Activated naive CD8-positive, alpha-beta T cell treated with anti-CD3 and anti-CD28 coated beads, Interleukin-2, amount 50 U/mL, for 16 hours (primary cell): ENCODE results near the gene CHST2.
A peak's percentile ranks its signal among the peaks of the same experiment; 100 is the strongest.

Source experiments
- DNase-seq: peaks from one replicate; pipeline ENCODE4 v3.0.0-alpha.2; 2020; ENCODE audit warnings: low read depth, low spot score

CHST2 gene

DNA sequence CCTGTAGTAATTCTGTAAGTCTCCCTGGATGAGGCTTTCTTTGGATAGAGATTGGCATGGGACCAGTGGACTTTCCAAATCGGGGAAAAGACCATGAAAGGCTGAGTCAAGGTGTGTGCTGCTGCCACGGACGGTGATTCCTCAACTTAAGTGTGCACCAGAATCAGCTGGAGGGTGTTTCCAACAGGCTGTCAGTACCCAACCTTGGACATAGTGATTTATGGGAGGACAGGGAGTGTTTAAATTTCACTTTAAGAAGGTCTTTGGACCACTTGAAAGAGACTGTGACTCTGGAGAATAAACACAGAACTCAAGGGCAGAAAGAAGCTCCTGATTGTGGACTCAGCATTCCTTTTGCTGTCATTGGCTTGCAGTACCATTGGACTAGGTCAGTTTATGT is 20.4 kb upstream of the CHST2 start:
- DNase-seq = no peak

DNA sequence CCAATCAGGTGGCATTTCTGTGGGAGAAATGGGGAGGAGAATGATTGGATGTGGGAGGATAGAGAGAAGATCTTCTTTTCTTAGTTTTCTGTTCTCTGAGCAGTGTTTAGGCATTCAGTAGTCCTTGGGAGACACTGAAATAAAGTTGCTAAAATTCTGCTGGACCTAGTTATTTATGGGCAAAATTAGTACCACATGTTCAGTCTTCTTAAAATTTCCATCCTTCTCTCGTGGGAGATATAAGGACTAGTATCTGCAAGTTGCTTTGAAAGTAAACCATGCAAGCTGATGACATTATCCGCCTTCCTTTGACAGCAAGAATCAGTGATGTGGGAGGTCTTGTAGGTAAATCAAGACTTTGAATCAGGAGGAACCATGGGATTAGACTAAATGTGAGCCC is 19.9 kb upstream of the CHST2 start:
- DNase-seq = no peak

DNA sequence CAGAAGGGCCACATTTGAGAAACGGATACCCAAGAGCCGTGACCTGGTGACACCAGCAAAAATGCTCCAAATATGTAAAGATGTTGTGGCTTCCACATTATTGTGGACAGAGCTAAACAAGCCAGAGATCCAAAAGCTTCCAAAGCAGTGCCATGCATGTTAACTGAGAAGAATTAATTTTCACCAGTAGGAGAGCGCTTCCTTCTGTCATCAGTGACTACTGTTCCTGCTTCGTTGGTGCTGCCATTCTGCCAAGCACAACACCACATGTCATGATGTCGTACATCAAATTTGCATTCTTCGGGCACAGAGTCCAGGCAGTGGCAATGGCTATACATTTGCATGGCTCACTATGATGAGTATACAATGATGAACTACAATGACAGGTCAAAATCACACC is 19.1 kb upstream of the CHST2 start:
- no peak for DNase-seq

DNA sequence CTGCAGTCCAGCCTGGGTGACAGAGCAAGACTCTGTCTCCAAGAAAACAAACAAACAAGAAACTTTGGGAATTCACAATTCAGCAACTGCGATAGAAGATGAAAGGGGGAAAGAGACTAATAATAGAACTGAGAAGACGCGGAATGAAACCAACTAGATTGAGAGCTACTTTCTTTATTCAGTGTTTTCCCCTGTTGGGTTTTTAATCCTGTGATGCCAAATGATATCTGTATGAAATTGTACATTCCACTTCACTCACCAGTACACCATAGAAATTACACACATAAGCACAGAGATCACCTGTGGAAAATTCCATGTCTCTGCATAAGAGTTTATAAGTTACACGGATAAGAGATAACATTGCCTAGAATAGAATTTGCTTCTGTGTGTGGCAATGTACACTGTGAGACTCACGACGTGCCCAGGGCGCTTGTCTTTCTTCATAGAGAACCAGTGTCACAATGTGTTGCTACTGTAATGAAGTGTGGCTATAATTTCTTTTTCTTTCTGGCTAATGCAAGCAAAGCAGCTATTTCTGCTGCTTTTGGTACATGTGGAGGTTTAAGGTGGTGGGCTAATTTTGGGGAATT is 17.7 kb upstream of the CHST2 start:
- no peak for DNase-seq

DNA sequence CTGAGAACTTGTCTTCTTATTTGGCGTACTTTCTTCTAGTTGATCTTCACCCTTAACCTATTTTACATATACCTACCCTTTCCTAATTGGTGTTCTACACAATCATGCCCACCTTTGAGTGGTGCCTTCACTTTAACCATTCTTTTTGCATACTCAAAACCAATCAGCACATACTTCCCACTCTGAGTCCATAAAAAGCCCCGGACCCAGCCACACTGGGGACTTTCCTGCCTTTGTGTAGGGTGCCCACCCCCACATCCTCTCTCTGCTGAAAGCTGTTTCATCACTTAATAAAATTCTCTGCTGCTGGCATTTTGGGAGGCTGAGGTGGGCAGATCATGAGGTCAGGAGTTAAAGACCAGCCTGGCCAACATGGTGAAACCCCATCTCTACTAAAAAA is 15.9 kb upstream of the CHST2 start:
- DNase-seq = no peak

DNA sequence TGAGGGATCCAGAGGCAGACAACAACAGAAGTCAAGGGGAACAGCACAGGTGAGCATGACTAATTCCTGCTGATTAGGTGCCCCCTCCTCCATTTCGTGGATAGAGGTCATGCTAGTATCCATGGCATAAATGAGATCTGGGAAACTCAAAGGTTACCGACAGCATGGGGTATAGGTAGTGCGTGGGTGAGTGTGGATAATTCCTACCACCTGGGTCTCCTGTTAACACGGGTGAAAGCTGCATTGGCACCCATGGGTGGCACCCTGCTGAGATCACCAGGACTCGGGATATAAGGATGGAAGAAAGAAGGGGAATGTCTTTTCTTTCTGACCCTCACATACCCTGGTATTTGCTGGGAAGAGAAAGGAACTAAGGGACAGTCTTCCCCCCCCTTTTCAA is 14.4 kb upstream of the CHST2 start:
- no peak for DNase-seq

DNA sequence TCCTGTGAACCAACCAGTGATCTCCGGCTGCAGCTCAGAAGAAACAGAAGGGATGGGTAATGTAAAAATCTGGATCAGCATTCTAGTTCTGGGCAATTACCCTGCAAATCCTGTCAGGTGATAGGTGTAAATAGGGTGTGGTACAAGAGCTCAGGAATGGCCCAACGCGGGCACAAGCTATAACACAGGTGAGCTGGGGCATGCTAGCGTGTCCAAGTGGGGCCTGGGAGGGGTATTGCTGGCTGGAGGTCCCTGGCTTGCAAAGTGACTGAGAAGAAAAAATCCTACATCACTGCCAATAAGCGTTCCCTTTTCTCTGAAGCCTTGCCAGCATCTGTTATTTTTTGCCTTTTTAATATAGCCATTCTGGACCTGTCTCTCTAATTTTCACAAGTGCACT is 9.7 kb upstream of the CHST2 start:
- DNase-seq = no peak

DNA sequence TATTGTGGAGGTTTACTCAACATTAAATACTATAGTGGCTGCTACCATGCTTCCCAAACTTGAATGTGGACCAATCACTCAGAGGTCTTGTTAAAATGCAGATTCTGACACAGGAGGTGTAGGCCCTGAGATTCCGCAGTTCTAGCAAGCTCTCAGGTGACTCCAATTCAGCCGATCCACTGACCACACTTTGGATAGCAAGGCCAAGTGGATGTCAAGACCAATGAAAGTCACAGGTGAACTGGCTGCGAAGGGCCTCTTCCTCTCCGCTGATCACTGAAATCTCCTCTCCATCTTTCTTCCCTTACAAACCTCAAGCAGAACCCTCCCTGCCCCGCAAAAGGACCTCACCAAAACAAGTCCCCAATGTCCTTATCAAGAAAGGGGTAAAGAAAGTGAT is 9.2 kb upstream of the CHST2 start:
- no peak for DNase-seq

DNA sequence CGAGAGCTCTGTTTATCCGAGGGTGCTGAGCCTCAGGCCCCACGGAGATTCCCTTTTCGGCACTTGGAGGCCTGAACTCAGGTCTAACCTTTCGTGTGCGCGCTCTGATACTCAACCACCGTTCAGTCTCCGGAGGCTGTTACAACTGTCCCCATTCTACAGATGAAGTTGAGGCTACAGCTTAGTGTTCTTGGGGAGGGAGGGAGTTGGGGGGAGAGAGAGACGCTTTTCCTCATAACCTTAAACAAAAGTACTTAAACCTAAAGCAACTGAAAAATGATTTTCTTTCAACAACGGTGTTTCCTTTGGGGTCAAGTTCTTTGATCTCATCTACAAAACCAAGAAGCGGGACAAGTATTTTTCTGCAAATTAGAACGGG is 952 bp upstream of the CHST2 start:
- no peak for DNase-seq

DNA sequence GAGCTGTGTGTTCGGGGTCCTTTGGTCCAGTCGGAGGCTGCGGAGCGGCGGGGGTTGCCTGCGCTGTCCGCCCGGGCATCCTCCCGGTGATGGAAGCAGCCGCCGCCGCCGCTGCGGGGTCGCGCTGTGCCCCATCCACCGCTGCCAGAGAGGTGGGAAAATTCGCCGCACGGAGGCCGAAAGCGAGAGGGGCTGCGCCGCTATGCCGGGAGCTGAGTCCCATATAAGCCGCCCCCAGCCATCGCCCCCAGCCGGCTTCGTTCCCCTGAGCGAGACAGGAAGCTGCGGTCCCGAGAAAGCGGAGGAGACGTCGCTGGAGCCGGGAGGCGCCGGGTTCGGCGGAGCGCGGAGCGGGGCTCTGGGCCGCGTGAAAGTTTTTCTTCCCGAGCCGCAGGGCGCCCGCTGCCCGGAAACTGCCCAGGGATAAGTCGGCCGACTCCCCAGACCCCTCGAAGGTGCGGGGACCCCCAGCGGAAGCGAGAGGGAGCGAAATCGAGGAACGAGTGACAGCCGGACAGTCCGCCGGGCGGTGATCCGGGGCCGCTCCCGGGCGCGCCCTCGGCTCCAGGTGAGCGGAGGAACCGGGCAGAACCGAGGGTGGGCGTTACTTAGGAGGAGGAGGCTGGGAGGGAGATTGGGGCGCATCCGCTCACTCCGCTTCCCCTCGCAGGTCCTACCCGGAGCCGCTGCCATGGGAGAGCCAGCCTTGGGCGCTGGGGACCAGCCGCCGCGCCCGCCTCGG is 574 bp downstream of the CHST2 start:
- DNase-seq = no peak

DNA sequence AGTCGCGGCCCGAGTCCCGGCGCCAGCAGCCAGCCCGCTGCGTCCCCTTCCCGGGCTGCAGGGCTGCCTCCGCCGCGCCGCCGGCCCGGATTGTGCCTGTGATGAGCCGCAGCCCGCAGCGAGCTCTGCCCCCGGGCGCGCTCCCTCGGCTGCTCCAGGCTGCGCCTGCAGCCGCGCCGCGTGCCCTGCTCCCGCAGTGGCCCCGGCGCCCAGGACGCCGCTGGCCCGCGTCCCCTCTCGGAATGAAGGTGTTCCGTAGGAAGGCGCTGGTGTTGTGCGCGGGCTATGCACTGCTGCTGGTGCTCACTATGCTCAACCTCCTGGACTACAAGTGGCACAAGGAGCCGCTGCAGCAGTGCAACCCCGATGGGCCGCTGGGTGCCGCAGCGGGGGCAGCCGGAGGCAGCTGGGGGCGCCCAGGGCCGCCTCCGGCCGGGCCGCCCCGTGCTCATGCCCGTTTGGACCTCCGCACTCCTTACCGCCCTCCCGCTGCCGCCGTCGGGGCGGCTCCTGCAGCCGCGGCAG is 1.2 kb downstream of the CHST2 start:
- no peak for DNase-seq

DNA sequence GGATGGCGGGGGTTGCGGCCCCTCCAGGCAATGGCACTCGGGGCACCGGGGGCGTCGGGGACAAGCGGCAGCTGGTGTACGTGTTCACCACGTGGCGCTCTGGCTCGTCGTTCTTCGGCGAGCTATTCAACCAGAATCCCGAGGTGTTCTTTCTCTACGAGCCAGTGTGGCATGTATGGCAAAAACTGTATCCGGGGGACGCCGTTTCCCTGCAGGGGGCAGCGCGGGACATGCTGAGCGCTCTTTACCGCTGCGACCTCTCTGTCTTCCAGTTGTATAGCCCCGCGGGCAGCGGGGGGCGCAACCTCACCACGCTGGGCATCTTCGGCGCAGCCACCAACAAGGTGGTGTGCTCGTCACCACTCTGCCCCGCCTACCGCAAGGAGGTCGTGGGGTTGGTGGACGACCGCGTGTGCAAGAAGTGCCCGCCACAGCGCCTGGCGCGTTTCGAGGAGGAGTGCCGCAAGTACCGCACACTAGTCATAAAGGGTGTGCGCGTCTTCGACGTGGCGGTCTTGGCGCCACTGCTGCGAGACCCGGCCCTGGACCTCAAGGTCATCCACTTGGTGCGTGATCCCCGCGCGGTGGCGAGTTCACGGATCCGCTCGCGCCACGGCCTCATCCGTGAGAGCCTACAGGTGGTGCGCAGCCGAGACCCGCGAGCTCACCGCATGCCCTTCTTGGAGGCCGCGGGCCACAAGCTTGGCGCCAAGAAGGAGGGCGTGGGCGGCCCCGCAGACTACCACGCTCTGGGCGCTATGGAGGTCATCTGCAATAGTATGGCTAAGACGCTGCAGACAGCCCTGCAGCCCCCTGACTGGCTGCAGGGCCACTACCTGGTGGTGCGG is 1.9 kb downstream of the CHST2 start:
- peak; percentile 60 for DNase-seq

DNA sequence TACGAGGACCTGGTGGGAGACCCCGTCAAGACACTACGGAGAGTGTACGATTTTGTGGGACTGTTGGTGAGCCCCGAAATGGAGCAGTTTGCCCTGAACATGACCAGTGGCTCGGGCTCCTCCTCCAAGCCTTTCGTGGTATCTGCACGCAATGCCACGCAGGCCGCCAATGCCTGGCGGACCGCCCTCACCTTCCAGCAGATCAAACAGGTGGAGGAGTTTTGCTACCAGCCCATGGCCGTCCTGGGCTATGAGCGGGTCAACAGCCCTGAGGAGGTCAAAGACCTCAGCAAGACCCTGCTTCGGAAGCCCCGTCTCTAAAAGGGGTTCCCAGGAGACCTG is 2.5 kb downstream of the CHST2 start:
- DNase-seq = no peak

DNA sequence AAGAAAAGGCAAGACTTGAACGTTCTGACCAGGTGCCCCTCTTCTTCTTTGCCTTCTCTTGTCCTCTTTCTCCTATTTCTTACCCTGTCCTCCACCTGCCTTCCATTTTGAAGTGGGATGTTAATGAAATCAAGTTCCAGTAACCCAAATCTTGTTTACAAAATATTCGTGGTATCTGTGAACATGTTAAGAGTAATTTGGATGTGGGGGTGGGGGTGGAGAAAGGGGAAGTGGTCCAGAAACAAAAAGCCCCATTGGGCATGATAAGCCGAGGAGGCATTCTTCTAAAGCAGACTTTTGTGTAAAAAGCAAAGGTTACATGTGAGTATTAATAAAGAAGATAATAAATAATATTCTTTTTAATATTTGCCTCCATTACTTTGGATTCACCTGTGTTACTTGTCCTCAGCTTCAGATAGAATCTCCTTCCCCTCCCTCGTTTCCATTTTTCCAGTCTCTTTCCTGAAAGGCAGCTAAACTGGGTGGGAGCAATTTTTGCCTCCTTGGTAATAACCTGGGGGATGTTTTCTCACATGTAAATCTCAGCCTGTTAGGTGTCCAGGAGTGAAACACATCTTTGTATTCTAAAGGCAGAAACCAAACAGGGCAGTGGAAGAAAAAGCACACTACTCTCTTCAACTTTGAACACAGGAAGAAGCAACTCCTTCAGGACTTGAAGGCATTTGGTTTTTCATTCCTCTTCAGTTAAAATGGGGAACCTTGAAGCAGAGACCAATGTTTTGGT is 3.2 kb downstream of the CHST2 start:
- no peak for DNase-seq

DNA sequence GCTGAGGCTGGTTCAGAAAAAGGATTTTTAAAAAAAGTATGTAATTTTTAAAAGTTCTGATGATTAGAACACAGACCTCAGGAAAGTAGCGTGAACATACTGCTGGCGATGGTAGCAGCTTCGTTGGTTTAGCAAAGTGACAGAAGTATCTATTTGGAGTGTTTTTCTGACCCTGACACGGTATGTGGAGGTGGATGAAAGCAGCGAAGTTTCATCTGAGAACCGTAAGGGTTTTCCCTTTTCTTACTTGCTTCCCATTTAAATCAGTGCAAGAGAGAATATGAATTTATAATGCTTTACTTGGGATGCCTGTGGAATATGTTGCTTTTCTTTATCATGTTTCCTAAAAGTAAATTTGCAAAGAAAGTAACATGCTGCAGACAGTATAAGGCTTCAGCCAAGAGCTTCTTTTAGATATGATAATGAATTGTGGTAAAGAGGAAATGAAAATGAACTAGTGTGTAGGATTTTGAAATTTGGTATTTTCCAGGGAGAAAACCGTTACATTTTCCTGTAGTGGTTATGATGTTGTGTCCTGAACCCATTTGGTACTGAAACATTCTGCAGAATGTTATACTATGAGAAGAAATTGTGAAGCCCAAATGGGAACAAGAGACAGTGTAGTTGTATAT is 3.9 kb downstream of the CHST2 start:
- DNase-seq = no peak

DNA sequence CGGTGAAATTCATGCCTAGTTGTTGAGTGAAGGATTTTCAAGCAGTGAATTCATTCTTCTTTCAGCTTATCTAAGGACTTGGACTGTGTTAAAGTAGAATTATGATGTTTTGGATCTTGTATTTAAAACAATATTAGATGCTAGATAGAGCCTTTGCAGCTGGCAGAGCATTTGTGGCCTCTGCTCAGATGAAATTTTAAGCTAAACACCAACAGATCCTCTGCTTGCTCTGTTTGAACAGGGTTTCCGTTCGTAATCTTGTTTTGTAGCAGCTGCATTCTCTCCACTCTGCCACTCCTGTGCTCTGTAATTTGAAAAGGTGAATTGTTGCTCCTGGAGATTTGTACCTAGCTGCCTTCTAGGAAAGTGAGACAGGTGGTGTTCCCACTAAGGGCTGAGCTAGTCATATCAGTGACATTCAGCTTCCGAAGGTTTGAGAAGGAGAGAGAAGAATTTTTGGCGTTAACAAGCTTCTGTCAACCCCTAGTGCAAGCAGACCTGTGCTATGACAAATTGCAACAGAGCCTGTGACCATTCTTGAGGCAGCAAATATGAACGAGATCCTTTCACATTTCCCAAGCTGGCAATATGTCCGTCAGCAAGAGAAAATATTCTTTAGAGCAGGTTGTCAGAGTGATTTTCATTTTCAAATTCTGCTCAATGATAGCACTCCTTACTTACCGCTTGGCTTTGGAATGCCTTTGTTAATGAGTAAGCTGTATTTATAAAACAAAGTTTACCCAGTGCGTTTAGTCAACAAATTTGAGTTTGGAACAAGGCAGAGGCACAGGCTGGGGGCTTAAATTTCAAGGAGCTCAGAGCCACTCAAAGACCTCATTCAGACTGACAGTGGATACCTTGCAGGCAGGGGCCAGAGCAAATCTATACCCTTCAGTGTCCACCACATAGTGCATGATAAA is 5.3 kb downstream of the CHST2 start:
- DNase-seq = no peak

DNA sequence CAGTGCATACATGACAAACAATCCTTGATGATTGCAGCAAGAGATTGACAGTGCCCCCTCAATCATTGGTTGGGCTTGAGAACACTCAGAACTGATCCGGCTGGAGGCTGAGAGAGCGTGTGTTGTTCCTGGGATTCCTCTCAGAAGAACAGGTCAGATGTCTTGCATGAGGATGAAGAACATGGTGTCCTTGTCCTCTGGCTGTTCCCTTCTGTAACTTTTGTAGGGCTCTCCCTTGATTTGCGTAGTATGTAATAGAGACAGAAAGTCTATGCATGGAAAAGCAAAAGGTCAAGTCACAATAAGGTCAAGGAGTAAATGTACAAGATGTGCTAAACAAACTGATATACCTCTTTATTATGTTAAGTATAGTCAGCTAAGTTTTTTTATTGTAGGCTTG is 8.2 kb downstream of the CHST2 start:
- no peak for DNase-seq

DNA sequence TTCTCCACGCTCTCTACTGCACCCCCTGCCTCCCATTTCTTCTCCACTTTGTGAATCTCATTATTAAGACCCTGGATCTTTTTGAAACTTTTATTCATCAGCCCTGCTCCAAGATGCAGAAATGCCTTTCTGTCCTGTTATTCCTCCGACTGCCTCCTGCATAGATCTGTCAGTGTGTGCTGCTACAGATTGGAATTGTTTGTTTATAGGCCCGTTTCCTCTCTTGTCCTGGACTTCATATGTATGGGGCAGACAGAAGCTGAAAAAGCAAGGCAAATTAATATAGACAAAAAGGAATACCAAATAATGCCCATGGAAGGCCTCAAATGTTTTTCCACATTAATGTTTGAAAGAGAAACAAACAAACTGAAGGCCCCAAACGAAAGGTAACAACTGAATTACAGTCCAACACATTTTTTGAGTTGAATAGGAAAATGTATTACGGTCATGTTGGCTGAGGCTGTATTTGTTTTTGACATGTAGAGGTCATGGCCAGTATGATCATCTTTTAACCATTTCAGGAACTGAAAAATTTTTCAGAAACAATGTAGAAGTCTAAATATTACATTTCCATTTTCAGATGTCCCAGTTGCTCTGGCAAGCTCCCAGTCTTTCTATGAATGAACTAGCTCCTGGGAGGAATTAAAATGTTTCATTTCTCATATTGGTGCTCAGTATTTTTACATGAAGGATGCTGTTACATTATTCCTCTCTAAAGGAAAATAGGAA is 8.8 kb downstream of the CHST2 start:
- no peak for DNase-seq

DNA sequence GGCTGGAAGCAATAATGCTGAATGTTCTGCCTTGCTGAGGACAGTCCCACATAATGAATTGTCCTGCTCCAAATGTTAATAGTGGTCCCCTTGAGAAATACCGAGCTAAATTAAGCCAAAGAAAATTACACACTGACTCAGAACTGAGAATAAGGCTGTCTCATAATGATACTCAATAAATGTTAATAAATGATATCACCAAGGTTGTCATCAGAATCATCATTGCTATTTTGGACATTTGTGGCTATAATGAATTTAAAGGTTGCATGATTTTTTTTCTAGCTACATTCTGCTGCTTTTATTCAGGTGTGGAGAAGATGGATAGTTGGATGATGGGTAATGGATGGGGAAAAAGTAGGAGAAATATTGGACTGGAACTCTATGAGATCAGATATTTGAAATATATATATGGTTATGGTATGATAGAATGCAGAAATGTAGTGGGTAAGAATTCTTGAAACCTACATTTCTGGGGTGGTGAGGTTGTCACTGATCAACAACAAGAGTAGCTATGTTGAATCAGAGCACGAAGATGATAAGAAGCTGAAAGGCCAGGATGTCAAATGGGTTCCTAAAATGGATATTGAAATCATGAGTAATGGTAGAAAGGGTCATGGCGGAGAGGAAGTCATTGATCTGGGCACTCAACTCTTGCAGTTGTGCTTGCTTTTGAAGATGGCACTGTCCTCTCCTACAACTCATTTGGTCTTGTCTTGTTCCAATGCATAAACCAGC is 12.8 kb downstream of the CHST2 start:
- no peak for DNase-seq
